Right kidney (tissue), 1 donor: Measurements from ENCODE around the gene RBBP7.

Source experiments
- DNase-seq: peaks from one replicate; pipeline ENCODE4 v3.0.0-alpha.2; 2016

RBBP7 gene

GRCh38 chrX:16828124-16828908 lies 41.8 kb downstream of the RBBP7 start:
- no peak for DNase-seq

DNA sequence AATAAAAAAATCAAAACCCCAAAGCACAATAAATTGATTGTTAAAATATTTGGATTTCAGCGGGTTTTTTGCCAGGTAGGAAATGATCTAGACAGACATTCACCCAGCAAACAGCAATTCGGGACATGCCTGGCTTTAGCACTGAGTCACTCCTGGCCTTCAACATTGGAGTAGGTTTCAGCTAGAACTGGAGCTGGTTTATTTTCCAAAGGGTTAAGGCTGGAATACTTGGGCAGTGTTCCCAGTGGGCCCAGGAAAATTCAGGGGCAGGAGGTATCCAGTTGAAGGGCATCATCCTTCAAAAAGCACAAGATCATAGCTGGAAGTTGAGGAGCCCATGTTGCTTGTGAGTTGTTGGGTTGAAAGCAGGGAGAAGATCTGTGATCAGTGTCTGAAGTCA lies 42.9 kb downstream of the RBBP7 start:
- DNase-seq, result no peak

- DNase-seq, result no peak
These were observed 44.0 kb downstream of the RBBP7 start for GRCh38 chrX:16826207-16826606.

DNA sequence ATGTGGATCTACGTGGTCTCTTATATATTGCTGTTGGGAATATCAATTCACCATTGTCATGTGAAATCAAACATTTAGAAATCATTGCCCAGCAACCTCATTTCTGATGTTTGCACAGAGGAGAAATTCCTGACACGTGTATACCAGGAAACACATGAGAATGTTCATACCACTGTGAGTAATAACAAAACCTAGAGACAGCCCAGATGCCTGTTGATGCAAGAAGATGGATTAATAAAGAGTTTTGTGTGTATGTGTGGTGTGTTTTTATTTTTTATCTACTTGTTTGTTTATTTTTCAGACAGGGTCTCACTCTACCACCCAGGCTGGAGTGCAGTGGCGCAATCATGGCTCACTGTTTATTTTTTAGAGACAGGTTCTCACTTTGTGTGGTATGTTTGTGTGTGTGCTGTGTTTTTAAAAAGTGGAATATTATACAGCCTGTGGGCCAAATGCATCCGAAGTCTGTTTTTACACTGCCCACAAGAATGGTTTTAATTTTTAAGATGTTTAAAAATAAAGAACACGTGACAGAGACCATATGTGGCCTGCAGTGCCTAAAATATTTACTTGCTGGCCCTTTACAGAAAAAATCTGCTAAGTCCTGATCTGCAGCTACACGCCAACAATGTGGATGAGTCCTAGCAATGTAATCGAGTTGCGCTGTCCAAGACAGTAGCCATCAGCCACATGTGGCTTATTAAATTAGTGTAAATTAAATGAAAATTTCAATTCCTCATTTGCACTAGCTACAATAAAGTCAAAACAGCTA lies 44.7 kb downstream of the RBBP7 start:
- DNase-seq, result no peak

DNA sequence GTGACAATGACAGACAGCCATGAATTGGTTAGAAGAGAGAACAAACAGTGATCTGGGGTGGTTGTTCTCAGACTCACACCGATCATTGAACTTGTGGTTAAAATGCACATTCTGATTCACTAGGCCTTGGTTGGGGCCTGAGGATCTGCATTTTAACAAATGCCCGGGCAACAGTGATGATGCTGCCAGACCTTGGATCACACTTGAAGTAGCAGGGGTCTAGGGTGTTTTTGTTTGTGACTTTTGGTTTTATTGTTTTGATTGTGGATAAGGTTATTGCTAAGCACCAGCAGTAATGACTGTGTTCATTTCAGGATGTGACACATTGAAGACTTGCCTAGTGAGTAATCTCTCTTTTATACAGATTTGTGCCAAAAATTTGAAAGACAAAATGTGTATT lies 47.4 kb downstream of the RBBP7 start:
- DNase-seq, result no peak

DNA sequence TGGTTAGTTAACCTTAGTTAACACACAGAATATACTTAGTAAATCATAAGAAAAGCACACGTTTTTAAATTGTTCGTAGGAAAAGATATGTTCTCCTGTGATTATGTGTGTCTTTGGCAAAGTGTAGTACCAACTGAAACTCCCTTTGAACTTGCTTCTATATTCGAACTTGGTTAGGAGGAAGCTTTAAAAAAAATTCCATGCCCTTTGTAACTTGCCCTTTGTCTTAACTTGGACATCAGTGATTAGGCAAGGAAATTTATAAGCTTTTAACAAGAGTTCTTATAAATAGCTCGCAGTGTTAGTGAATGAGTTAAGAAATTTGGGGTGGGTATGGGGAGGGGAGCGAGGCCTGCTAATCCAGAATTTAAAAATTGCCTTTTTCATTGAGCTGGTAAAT lies 50.5 kb downstream of the RBBP7 start:
- DNase-seq, result no peak

GRCh38 chrX:16814597-16814996 lies 55.6 kb downstream of the RBBP7 start:
- DNase-seq, result no peak

- DNase-seq, result no peak
These were observed 62.1 kb downstream of the RBBP7 start for GRCh38 chrX:16807976-16808542.

- peak; percentile 3 for DNase-seq
These were observed 62.6 kb downstream of the RBBP7 start for GRCh38 chrX:16807548-16807947.

DNA sequence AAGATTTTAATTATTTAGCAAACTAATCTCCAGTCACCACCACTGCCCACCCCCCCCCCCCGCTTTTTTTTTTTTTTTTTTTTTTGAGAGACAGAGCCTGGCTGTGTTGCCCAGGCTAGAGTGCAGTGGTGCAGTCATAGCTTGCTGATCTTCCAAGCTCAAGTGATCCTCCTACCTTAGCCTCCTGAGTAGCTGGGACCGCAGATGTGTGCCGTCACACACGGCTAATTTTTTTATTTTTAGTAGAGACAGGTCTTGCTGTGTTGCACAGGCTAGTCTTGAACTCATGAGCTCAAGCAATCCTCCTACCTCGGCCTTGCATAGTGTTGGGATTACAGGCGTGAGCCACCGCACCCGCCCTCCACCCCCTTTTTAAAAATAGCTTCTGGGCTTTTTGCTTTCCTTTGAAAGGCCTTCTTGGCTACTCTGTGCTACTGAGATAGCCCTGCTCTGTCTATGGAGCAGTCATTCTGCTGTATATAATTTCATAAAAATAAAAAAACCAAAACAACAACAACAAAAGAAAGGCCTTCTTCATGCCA lies 65.2 kb downstream of the RBBP7 start:
- no peak for DNase-seq

DNA sequence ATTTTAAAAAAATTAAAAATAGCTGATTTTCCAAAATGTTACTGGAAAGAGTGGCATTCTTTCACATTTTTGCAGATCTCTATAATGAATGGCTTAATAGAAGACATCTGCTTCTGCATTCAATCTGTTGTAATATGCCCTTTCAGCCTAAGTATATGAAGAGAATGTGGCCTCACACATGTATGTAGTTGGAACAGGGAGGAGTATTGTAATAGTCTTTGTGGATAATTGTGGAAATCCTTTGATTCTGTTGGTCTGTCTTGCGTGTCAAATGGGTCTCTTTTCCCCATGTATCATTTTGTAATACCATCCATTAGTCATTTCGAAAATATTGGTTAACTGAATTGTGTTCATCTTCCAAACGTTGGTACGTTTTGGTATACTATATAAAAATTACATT lies 72.3 kb downstream of the RBBP7 start:
- no peak for DNase-seq

GRCh38 chrX:16797358-16797757 lies 72.8 kb downstream of the RBBP7 start:
- DNase-seq, result no peak

GRCh38 chrX:16796298-16796697 lies 73.9 kb downstream of the RBBP7 start:
- no peak for DNase-seq
